NB4 (cell line): ENCODE data around the gene ACADVL.

Experiments used
- MYC ChIP-seq: IDR thresholded peaks from 2 replicates; pipeline ENCODE4 v1.6.1; 2011; ENCODE audit warnings: low read depth, low read length
- POLR2A ChIP-seq: IDR thresholded peaks from 2 replicates; pipeline ENCODE4 v1.6.1; 2011; ENCODE audit warnings: mild to moderate bottlenecking; ENCODE audit not compliant: insufficient read length; ENCODE audit errors: extremely low read depth
- TF ChIP-seq, protein P1 (sequence below): IDR thresholded peaks from one replicate; pipeline ENCODE4 v1.5.1; 2012; ENCODE audit warnings: low read depth, low read length
- TF ChIP-seq, protein P2 (sequence below): IDR thresholded peaks from 2 replicates; pipeline ENCODE4 v1.6.1; 2011; ENCODE audit warnings: low read depth, low read length

DNA sequence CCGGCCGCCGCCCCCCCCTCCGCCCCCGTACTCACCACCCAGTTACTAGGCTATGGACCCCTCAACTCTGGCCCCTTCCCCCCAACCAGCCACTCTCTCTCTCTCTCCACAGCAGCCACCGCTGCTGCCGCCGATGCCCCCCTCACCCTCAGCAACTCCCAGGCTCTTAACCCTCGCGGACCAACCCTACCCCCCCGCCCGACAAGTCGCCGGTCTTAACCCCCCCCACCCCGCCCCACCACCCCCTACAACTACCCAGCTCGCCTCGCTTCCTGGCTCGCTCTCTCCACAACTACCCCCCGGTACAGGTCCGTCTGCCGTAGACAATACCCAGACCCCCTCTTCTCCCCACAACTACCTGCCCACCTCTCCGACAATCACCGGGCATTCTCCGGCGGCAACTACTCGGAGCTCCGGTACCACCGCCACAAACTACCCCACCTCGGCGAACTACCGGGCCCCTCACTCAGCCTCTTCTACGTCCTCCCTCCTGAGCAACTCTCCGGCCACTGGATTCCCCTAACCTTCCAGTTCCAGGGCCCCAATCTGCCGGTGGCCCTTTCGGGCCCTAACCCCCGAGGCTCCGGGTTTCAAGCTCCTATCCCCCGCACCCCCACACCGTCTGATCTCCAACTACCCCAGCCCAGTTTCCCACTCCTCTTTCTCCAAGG, 18.8 kb downstream of the ACADVL start:
- TF ChIP-seq, protein P1, sequence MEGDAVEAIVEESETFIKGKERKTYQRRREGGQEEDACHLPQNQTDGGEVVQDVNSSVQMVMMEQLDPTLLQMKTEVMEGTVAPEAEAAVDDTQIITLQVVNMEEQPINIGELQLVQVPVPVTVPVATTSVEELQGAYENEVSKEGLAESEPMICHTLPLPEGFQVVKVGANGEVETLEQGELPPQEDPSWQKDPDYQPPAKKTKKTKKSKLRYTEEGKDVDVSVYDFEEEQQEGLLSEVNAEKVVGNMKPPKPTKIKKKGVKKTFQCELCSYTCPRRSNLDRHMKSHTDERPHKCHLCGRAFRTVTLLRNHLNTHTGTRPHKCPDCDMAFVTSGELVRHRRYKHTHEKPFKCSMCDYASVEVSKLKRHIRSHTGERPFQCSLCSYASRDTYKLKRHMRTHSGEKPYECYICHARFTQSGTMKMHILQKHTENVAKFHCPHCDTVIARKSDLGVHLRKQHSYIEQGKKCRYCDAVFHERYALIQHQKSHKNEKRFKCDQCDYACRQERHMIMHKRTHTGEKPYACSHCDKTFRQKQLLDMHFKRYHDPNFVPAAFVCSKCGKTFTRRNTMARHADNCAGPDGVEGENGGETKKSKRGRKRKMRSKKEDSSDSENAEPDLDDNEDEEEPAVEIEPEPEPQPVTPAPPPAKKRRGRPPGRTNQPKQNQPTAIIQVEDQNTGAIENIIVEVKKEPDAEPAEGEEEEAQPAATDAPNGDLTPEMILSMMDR: no peak
- TF ChIP-seq, protein P2, sequence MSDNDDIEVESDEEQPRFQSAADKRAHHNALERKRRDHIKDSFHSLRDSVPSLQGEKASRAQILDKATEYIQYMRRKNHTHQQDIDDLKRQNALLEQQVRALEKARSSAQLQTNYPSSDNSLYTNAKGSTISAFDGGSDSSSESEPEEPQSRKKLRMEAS: no peak
- TF ChIP-seq MYC (no peak), POLR2A (peak; percentile 11)
